ENCODE results near the gene TPRX1. TPM values are rescaled to one million over a fixed set of nuclear protein-coding genes. Genes with fewer than 3 reads are reported as not detected.
A peak's percentile ranks its signal among the peaks of the same experiment; 100 is the strongest.

The TPRX1 gene
- total RNA-seq, 6 experiments from 2014 or later = not detected

DNA sequence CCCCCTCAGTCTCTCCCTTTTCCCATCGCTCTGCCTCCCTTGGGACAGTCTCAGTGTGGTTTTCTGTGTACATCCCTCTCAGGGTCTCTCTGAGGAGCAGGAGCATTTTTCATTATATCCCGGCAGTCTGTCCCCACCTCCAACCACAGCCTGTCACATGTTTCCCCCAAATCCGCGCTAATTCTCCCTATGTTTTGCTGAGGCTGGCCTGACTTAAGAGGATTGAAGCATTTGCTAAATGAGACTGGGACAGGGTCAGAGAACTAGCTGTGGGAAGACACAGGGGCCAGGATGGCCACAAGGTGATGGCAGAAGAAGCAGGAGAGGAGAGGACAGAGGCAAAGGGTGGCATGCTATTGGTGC lies 5.5 kb downstream of the TPRX1 start:
- H3K4me3 Mint-ChIP-seq = no peak overlapping the region
- peaks cover 8% of the 10 kb centered on the region for H3K27me3 Mint-ChIP-seq (ENCODE audit: insufficient read depth)
- H3K27ac Mint-ChIP-seq = no peak overlapping the region
- H3K9me3 Mint-ChIP-seq = peaks cover 4% of the 10 kb centered on the region; the same call in 1 of the 2 replicates
- H3K4me1 Mint-ChIP-seq (ENCODE audit: low read depth) = no peaks in the 10 kb centered on the region
- no peak for DNase-seq
- H3K36me3 Mint-ChIP-seq (ENCODE audit: low read depth) = 0 out of 2 replicates have a peak, but pooled peaks cover 4% of the 10 kb centered on the region
- TF ChIP-seq, protein P1, sequence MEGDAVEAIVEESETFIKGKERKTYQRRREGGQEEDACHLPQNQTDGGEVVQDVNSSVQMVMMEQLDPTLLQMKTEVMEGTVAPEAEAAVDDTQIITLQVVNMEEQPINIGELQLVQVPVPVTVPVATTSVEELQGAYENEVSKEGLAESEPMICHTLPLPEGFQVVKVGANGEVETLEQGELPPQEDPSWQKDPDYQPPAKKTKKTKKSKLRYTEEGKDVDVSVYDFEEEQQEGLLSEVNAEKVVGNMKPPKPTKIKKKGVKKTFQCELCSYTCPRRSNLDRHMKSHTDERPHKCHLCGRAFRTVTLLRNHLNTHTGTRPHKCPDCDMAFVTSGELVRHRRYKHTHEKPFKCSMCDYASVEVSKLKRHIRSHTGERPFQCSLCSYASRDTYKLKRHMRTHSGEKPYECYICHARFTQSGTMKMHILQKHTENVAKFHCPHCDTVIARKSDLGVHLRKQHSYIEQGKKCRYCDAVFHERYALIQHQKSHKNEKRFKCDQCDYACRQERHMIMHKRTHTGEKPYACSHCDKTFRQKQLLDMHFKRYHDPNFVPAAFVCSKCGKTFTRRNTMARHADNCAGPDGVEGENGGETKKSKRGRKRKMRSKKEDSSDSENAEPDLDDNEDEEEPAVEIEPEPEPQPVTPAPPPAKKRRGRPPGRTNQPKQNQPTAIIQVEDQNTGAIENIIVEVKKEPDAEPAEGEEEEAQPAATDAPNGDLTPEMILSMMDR (IDR thresholded peaks at IDR 0.05) = no peak

DNA sequence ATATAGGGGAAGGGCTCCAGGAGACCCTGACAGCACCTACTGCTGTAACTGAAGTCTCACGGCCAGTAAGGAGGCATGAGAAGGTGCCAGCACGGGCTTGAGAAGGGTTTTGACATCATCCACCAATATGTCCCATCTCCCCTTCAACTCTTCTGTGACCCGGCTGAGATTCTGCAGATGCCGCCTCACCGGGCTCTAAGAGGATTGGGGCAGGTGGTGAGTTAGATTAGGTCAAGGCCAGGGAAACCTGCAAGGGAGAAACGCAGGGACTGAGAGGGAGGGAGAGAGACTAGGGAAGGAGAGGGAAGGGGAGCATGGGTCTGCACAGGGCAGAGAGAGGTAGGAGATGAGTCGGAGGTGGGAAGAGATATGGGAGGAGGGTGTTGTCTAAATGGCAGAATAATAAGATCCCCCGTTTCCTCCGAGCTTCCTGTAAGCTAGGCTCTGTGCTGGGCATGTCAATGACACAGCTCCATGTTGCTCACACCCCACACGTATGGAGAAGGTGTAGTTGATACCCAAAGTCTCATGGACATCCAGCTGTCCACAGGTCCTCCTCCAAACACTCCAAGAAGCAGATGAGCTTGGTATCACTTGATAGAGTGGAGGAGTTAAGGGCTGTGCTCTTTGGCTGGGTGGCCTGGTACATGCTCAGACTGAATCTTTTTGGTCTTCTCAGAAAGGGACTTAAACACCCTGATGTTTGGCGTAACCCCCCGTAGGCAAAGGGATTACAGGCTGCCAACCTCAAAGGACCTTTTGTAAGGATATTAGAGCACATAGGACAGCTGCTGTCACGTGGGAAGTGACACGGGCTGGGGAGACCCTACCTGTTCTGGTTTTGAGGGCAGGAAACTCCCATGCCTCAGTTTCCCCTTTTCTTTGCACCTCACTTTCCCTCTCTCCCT lies 6.1 kb downstream of the TPRX1 start:
- Mint-ChIP-seq H3K4me3 (no peak overlapping the region), H3K9me3 (peaks cover 4% of the 10 kb centered on the region; the same call in 1 of the 2 replicates), H3K27ac (no peak overlapping the region), H3K4me1 (ENCODE audit: low read depth) (no peaks in the 10 kb centered on the region), H3K27me3 (ENCODE audit: insufficient read depth) (peaks cover 8% of the 10 kb centered on the region), H3K36me3 (ENCODE audit: low read depth) (0 out of 2 replicates have a peak, but pooled peaks cover 4% of the 10 kb centered on the region)
- TF ChIP-seq, protein P1 (IDR thresholded peaks at IDR 0.05) = no peak
- DNase-seq = no peak

DNA sequence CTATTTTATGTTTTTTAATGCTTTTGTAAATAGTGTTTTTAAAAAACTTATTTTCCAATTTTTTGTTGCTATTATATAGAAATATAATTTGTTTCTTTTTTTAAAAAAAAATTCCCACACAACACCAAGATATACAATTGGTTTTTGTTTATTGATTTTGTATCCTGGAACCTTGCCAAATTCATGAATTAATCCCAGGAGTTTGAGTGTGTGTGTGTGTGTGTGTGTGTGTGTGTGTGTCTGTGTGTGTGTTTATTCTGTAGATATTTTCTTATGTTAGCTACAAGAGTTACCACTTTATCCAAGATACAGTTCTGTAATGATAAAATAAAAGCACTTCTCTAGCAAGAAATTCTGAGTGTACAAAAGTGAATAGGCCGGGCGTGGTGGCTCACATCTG lies 7.6 kb downstream of the TPRX1 start:
- Mint-ChIP-seq H3K27ac (no peak overlapping the region), H3K36me3 (ENCODE audit: low read depth) (0 out of 2 replicates have a peak, but pooled peaks cover 4% of the 10 kb centered on the region), H3K4me1 (ENCODE audit: low read depth) (no peaks in the 10 kb centered on the region), H3K27me3 (ENCODE audit: insufficient read depth) (peaks cover 8% of the 10 kb centered on the region), H3K9me3 (peaks cover 11% of the 10 kb centered on the region; the same call in 1 of the 2 replicates), H3K4me3 (no peak overlapping the region)
- TF ChIP-seq, protein P1 (IDR thresholded peaks at IDR 0.05) = no peak
- DNase-seq = no peak

DNA sequence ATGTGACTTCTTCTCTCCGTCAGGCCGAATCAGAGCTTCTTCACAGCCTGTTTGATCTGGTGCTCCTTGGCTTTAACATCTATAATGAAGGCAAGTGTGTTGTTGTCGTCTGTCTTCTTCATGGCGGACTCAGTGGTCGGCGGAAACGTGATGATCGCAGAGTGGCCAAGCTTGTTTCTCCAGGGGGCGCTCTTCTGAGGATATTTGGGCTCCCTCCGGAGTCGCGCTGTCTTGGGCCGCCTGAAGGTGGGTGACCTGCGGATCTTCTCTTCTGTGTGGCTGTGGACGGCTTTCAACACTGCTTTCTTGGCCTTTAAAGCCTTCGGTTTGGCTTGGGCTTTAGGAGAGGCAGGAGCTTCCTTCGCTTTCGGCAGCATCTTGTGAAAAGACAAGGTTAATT lies 9.8 kb downstream of the TPRX1 start:
- no peak for DNase-seq
- Mint-ChIP-seq H3K4me3 (no peak overlapping the region), H3K4me1 (ENCODE audit: low read depth) (no peaks in the 10 kb centered on the region), H3K27ac (no peak overlapping the region), H3K9me3 (peaks cover 7% of the 10 kb centered on the region; the same call in 1 of the 2 replicates), H3K36me3 (ENCODE audit: low read depth) (no peaks in the 10 kb centered on the region), H3K27me3 (ENCODE audit: insufficient read depth) (peaks cover 8% of the 10 kb centered on the region)
- TF ChIP-seq, protein P1 (IDR thresholded peaks at IDR 0.05) = peak; percentile 52

DNA sequence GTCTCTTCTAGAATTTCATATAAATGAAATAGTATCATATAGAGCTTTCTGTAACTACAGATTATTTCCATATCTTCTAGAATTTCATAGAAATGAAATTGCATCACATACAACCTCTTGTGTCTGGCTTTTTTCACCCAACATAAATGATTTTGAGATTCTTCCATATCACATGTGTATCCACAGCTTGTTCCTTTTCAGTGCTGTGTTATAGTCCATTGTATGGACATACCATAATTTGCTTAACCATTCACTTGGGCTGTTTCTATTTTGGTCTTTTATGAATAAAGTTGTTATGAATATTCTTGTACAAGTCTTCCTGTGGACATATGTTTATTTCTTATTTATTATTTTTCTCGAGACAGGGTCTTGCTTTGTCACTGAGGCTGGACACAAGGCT lies 11.7 kb downstream of the TPRX1 start:
- Mint-ChIP-seq H3K4me3 (no peak overlapping the region), H3K27me3 (ENCODE audit: insufficient read depth) (peaks cover 2% of the 10 kb centered on the region), H3K27ac (no peak overlapping the region)

More for the DNA sequence above, 11.7 kb downstream of the TPRX1 start:
- Mint-ChIP-seq H3K36me3 (ENCODE audit: low read depth) (peaks cover 8% of the 10 kb centered on the region), H3K4me1 (ENCODE audit: low read depth) (peaks cover 6% of the 10 kb centered on the region; the same call in 1 of the 2 replicates), H3K9me3 (peaks cover 7% of the 10 kb centered on the region; the same call in 1 of the 2 replicates)
- DNase-seq = no peak
- TF ChIP-seq, protein P1 (IDR thresholded peaks at IDR 0.05) = no peak
